Duodenal mucosa (tissue), 2 donors: Measurements from ENCODE around the gene GRIK1.

Experiments
- H3K27ac ChIP-seq: one replicate; pipeline ENCODE4 v1.7.0; 2013; ENCODE audit warnings: low read depth, low read length
- H3K27me3 ChIP-seq, 2 donors: one replicate each; pipeline ENCODE4 v1.7.0; 2013; ENCODE audit warnings: low read length in 2 of 2, control low read depth in 1 of 2; ENCODE audit not compliant: insufficient read depth in 2 of 2, control insufficient read depth in 1 of 2
- H3K36me3 ChIP-seq, 2 donors: one replicate each; pipeline ENCODE4 v1.7.0; 2013; ENCODE audit warnings: low read length in 2 of 2, control low read depth in 1 of 2; ENCODE audit not compliant: insufficient read depth in 2 of 2, control insufficient read depth in 1 of 2
- H3K4me1 ChIP-seq, 2 donors: one replicate each; pipeline ENCODE4 v1.7.0; 2013; ENCODE audit warnings: low read length in 2 of 2, control low read depth in 1 of 2; ENCODE audit not compliant: insufficient read depth in 2 of 2, control insufficient read depth in 1 of 2
- H3K4me3 ChIP-seq, 2 donors: one replicate each; pipeline ENCODE4 v1.7.0; 2013; ENCODE audit warnings: low read length in 2 of 2, low read depth in 1 of 2
- H3K9ac ChIP-seq, 2 donors: one replicate each; pipeline ENCODE4 v1.7.0; 2013; ENCODE audit warnings: low read length in 2 of 2, low read depth in 1 of 2
- H3K9me3 ChIP-seq, 2 donors: one replicate each; pipeline ENCODE4 v1.7.0; 2013; ENCODE audit warnings: low read length in 2 of 2, control low read depth in 1 of 2; ENCODE audit not compliant: control insufficient read depth in 1 of 2

The GRIK1 gene

GRCh38 chr21:29499734-29500343 is 440.0 kb downstream of the GRIK1 start:
- no peak overlapping the region for H3K27ac ChIP-seq
- no peaks in the 10 kb centered on the region for H3K4me1 ChIP-seq
- H3K9me3 ChIP-seq: no peaks in the 10 kb centered on the region
- no peaks in the 10 kb centered on the region for H3K36me3 ChIP-seq
- H3K4me3 ChIP-seq: no peak overlapping the region
- no peaks in the 10 kb centered on the region for H3K27me3 ChIP-seq
- no peak overlapping the region for H3K9ac ChIP-seq

DNA sequence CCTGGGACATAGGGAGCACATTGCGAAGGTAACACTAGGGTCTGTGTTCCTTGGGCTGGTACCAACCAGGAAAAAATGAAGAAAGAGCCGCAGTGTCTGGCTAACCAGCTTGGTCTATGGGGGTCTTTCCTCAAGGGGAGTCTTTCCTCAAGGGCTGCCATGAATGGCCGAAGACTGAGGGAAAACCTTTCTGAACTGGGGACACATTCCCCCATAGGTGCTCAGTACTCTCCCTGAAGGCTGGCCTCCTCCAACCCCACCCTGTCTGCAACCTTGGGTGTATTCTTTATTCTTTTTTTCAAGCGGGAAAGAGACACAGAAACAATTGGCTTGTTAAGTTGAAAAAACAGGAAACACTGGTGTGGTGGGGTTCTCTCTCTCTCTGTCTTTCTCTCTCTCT is 440.6 kb downstream of the GRIK1 start:
- Histone ChIP-seq H3K27me3 (no peaks in the 10 kb centered on the region), H3K9me3 (no peaks in the 10 kb centered on the region), H3K27ac (no peak overlapping the region), H3K4me1 (no peaks in the 10 kb centered on the region), H3K9ac (no peak overlapping the region), H3K4me3 (no peak overlapping the region), H3K36me3 (no peaks in the 10 kb centered on the region)

DNA sequence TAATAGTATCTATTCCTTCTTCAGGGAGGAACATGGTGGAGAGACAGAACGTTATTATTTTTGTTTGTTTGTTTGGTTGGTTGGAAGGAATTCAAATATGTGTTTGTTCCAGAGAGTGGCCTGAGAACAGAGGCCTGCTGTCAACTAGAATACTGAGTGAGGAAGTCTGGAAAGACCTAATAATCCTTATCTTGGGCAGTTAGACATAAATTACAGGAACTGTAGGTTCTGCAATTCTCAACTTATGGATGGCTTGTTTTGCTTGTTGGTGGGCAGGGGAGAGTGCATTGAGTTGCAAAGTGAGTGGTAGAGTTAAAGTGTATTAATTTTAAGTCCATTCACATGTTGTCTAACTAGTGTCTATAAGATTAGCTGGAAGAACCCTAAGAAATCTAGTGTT is 443.5 kb downstream of the GRIK1 start:
- H3K27ac ChIP-seq: no peak overlapping the region
- no peaks in the 10 kb centered on the region for H3K27me3 ChIP-seq
- no peak overlapping the region for H3K4me3 ChIP-seq
- H3K9ac ChIP-seq: no peak overlapping the region
- no peaks in the 10 kb centered on the region for H3K4me1 ChIP-seq
- no peaks in the 10 kb centered on the region for H3K9me3 ChIP-seq
- H3K36me3 ChIP-seq: no peaks in the 10 kb centered on the region

DNA sequence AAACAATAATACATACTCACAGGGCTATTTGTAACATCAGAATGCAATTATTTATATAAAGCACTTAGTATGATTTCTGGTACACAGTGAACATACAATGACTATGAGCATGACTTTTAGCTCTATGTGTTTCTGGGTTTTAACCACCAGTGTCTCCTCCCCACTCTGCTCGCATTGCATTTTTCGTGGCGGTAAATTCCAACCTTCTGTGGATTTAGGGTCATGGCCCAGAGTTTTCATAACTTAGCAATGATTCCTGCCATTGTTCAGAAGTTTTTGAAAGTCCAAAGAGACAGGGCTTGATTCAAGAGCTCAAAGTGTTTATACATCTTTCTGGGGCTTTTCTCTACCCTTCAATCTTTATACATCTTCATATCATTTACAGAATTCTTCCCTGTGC is 449.8 kb downstream of the GRIK1 start:
- no peak overlapping the region for H3K27ac ChIP-seq
- no peaks in the 10 kb centered on the region for H3K4me1 ChIP-seq
- H3K27me3 ChIP-seq: no peaks in the 10 kb centered on the region
- H3K4me3 ChIP-seq: no peak overlapping the region
- H3K9me3 ChIP-seq: no peaks in the 10 kb centered on the region
- no peaks in the 10 kb centered on the region for H3K36me3 ChIP-seq
- no peak overlapping the region for H3K9ac ChIP-seq

- Histone ChIP-seq H3K36me3 (no peaks in the 10 kb centered on the region), H3K9ac (no peak overlapping the region), H3K9me3 (no peaks in the 10 kb centered on the region), H3K27me3 (no peaks in the 10 kb centered on the region), H3K27ac (no peak overlapping the region), H3K4me3 (no peak overlapping the region), H3K4me1 (no peaks in the 10 kb centered on the region)
Measured at GRCh38 chr21:29487154-29487553, 452.6 kb downstream of the GRIK1 start.
